Stomach (tissue), 9 donors: ENCODE data around the gene CFC1. TPM values are rescaled to one million over a fixed set of nuclear protein-coding genes. Genes with fewer than 3 reads are reported as not detected.
"Not testable (repeated sequence)": the region's sequence is repeated elsewhere in the genome, so short reads cannot be mapped to it uniquely, and the experiment has no call there.

Source experiments
- DNase-seq, 2 donors: peaks; one replicate each; pipeline versions ENCODE4 v3.0.0 to v3.0.0-alpha.2; 2013 to 2019
- H3K27ac ChIP-seq, 5 donors: fragments of 200-600 bp in 4 of 5; sonication (generic) in 4 of 5; one replicate each; pipeline ENCODE4 v1.5.1; 2013 to 2019; ENCODE audit warnings: mild to moderate bottlenecking in 1 of 5, moderate library complexity in 1 of 5
- H3K27me3 ChIP-seq, 3 donors: fragments of 200-600 bp; sonication (generic); one replicate each; pipeline ENCODE4 v1.5.1; 2017 to 2019; ENCODE audit warnings: mixed run types in 1 of 3
- H3K36me3 ChIP-seq, 4 donors: fragments of 200-600 bp; sonication (generic); 1 replicate in 3 of 4; 2 replicates in 1 of 4; pipeline ENCODE4 v1.5.1; 2016 to 2019
- H3K4me1 ChIP-seq, 4 donors: fragments of 200-600 bp; sonication (generic); one replicate each; pipeline ENCODE4 v1.5.1; 2016 to 2019
- H3K4me3 ChIP-seq, 4 donors: fragments of 200-600 bp; sonication (generic) in 3 of 4; one replicate each; pipeline ENCODE4 v1.5.1; 2016 to 2019; ENCODE audit warnings: mild to moderate bottlenecking in 1 of 4
- H3K9me3 ChIP-seq, 4 donors: fragments of 200-600 bp; sonication (generic); one replicate each; pipeline ENCODE4 v1.5.1; 2016 to 2019
- WGBS, 5 donors: extraction: QIAGEN DNeasy Blood & Tissue Kit in 3 of 5; methylation state at CpG; one replicate each; pipeline versions ENCODE4 v1.1.5 to v1.1.7; 2013 to 2018; 5-methylcytosine and 5-hydroxymethylcytosine counted together
- intact Hi-C: fragments of 100-400 bp; cut with DNase I; formaldehyde crosslinking; loops from one replicate; pipeline ENCODE4 v1.15.1; 2023; ENCODE audit warnings: low total_unique reads
- polyA plus RNA-seq, 3 donors: library from polyadenylated mRNA; stranded (reverse); fragments of 200-250 nt; gene quantifications; one replicate each; pipeline ENCODE4 v1.2.3, GENCODE V29; 2013
- total RNA-seq, 5 donors: library from RNA; depleted of rRNA; stranded (reverse); fragments of >200 nt; gene quantifications; one replicate each; pipeline versions ENCODE4 v1.1.0 to v1.2.3, GENCODE V29; 2014 to 2016
- donor health status: healthy with polysubstance abuse.
- donor health status: Bipolar disorder and iron deficiency.
- donor health status: healthy.

The CFC1 gene
- total and polyA plus RNA-seq, 8 donors = 5.7 to 11.9 (median 8.6) TPM; not detected in 3

DNA sequence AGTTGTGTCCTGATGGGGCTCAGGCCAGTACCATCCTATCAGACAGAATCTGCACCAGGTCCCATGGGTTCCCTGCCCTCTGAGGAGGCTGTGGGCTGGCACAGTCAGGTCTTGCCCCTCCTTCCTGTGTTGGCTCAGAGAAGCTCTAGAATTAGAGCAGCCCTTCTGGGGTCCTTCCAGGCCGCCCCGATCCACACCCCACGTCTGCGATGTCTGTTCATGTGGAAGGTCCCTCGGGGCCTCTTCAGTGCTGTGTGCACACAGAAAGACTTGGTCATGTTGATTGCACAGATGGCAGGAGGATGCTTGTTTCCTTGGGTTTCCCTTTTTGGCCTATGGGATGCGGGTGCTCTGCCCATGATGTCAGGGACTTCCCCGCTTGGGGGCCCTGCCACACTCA lies 20.3 kb downstream of the CFC1 start:
- H3K27me3 ChIP-seq, H3K4me3 ChIP-seq, H3K36me3 ChIP-seq, H3K27ac ChIP-seq, H3K4me1 ChIP-seq, DNase-seq, intact Hi-C loops, H3K9me3 ChIP-seq: not testable (repeated sequence)
- 92 to 98% (median 95%) methylated on average over 5 of the region's 7 CpGs for WGBS, 5 donors

DNA sequence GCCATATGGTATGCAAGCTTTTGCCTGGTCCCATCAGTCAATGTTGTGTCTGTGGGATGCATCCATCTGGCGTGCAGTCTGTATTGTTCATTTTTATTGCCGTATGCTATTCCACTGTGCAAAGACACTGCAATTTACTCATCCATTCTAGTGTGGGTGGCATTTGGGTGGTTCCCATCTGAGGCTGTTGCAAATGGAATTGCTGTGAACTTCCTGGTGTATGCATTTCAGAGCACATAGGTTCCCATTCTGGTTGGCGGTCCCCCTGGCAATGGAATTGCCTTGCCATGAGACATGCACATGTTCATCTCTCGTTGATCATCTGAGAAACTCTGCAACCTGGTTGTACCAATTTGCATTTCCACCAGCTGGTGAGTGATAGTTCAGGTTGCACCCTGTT lies 21.8 kb downstream of the CFC1 start:
- intact Hi-C loops, H3K27me3 ChIP-seq, H3K27ac ChIP-seq, H3K36me3 ChIP-seq, H3K9me3 ChIP-seq, DNase-seq, H3K4me1 ChIP-seq, H3K4me3 ChIP-seq: not testable (repeated sequence)
- WGBS, 5 donors = no CpG with 5 or more reads among the region's 4 CpGs

GRCh38 chr2:130576209-130576784 lies 23.1 kb downstream of the CFC1 start:
- intact Hi-C loops, H3K4me3 ChIP-seq, H3K36me3 ChIP-seq, H3K9me3 ChIP-seq, H3K4me1 ChIP-seq, H3K27me3 ChIP-seq, DNase-seq, H3K27ac ChIP-seq: not testable (repeated sequence)
- no CpG with 5 or more reads among the region's 8 CpGs for WGBS, 5 donors

- H3K27ac ChIP-seq, H3K9me3 ChIP-seq, H3K36me3 ChIP-seq, intact Hi-C loops, H3K4me1 ChIP-seq, H3K4me3 ChIP-seq, DNase-seq, H3K27me3 ChIP-seq: not testable (repeated sequence)
- WGBS, 5 donors = 83 to 92% (median 89%) methylated on average over 3 to 7 of the region's 13 CpGs; no CpG with 5 or more reads in 2 of the 5 donors
Observed at GRCh38 chr2:130574230-130574629, 25.1 kb downstream of the CFC1 start.

GRCh38 chr2:130571929-130572328 lies 27.4 kb downstream of the CFC1 start:
- H3K27me3 ChIP-seq, H3K4me1 ChIP-seq, H3K4me3 ChIP-seq, intact Hi-C loops, DNase-seq, H3K36me3 ChIP-seq, H3K27ac ChIP-seq, H3K9me3 ChIP-seq: not testable (repeated sequence)
- WGBS, 5 donors = no CpG with 5 or more reads among the region's 3 CpGs

GRCh38 chr2:130566165-130566564 lies 33.2 kb downstream of the CFC1 start:
- intact Hi-C loops, H3K9me3 ChIP-seq, H3K4me1 ChIP-seq, H3K4me3 ChIP-seq, H3K27me3 ChIP-seq, DNase-seq, H3K27ac ChIP-seq, H3K36me3 ChIP-seq: not testable (repeated sequence)
- WGBS, 5 donors = no CpG with 5 or more reads among the region's 4 CpGs

GRCh38 chr2:130556441-130556840 lies 42.9 kb downstream of the CFC1 start:
- not testable (repeated sequence) for H3K4me1 ChIP-seq

DNA sequence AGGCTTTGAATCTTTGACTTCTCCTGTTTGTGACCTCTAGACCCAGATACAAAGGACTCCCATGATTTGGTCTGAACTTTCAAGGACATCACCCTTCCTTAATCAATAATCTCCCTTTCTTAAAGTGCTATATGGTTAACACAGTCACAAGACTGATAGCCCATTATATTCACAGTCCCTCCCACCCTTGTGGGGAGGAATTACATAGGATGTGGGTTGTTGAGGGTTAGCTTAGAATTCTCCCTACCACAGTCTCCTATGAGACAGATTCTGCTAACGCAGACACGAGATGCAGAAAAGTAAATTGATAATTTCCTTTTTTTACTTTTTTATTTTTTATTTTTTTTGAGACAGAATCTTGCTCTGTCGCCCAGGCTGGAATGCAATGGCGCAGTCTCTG lies 45.2 kb downstream of the CFC1 start:
- H3K27me3 ChIP-seq, intact Hi-C loops, H3K27ac ChIP-seq, H3K4me1 ChIP-seq, DNase-seq, H3K36me3 ChIP-seq, H3K4me3 ChIP-seq, H3K9me3 ChIP-seq: not testable (repeated sequence)
- WGBS, 5 donors = no CpG with 5 or more reads among the region's 4 CpGs

More at GRCh38 chr2:130556441-130556840, 42.9 kb downstream of the CFC1 start:
- H3K4me3 ChIP-seq, DNase-seq, H3K27me3 ChIP-seq, H3K36me3 ChIP-seq, H3K9me3 ChIP-seq, H3K27ac ChIP-seq, intact Hi-C loops: not testable (repeated sequence)
- WGBS, 5 donors = no CpG with 5 or more reads among the region's 8 CpGs

DNA sequence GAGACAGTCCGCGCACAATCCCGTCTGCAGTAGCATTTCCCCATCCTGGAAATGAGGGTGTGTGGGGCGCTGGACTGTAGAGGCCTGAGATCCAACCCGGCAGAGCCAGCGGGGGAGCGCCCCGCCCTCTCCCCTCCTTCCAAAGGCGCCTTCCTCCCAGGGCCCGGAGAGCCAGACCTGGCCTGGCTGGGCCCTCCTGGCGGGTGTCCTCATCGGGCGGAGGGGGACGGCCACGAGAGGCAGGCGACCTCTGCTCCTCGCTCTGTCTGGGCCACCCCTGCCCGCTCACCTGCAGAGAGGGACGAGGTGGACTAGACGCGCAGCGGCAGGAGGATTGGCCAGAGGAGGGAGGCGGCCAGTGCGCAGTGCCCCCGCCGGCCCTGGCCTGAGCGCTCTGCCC lies 49.9 kb downstream of the CFC1 start:
- H3K9me3 ChIP-seq, H3K27me3 ChIP-seq, H3K36me3 ChIP-seq, H3K4me1 ChIP-seq, DNase-seq, H3K27ac ChIP-seq, H3K4me3 ChIP-seq, intact Hi-C loops: not testable (repeated sequence)
- WGBS, 5 donors = no CpG with 5 or more reads among the region's 27 CpGs

DNA sequence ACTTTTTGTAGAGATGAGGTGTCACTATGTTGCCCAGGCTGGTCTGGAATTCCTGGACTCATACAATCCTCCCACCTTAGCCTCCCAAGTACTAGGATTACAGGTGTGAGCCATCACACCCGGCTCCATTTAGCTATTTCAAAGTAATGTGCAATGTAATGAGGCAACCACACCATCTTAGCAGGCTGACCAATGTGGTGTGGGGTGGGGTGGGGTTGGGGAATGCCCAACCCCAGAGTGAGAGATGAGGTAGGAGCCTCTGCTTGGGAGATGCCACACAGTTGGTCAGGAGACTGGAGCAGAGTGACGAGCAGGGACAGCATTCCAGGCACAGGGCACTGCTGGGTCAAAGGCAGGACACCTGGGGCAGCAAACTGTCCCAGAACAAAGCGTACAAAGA lies 51.0 kb downstream of the CFC1 start:
- H3K4me1 ChIP-seq, H3K27ac ChIP-seq, H3K36me3 ChIP-seq, DNase-seq, intact Hi-C loops, H3K9me3 ChIP-seq, H3K4me3 ChIP-seq, H3K27me3 ChIP-seq: not testable (repeated sequence)
- no CpG with 5 or more reads among the region's 3 CpGs for WGBS, 5 donors

GRCh38 chr2:130544978-130545377 lies 54.4 kb downstream of the CFC1 start:
- H3K27me3 ChIP-seq, H3K4me1 ChIP-seq, H3K4me3 ChIP-seq, intact Hi-C loops, H3K36me3 ChIP-seq, H3K27ac ChIP-seq, H3K9me3 ChIP-seq, DNase-seq: not testable (repeated sequence)
- WGBS, 5 donors = no CpG with 5 or more reads among the region's 5 CpGs

- WGBS, 5 donors = no CpG with 5 or more reads among the region's 12 CpGs
Observed at GRCh38 chr2:130543785-130544528, 55.4 kb downstream of the CFC1 start.

More at GRCh38 chr2:130543785-130544528, 55.4 kb downstream of the CFC1 start:
- H3K27ac ChIP-seq, H3K4me1 ChIP-seq, H3K9me3 ChIP-seq, H3K36me3 ChIP-seq, intact Hi-C loops, DNase-seq, H3K4me3 ChIP-seq, H3K27me3 ChIP-seq: not testable (repeated sequence)
